Caco-2 (cell line): ENCODE results near the gene VSX2. TPM values are rescaled to one million over a fixed set of nuclear protein-coding genes. Genes with fewer than 3 reads are reported as not detected.

Experiments used
- Bru-seq: library from RNA; stranded (reverse); fragments of 400-500 nt; gene quantifications from one replicate; lab custom pipeline; 2021; lab: Mats Ljungman, UMichigan
- BruChase-seq, 2 experiments: library from RNA; stranded (reverse); fragments of 400-500 nt; gene quantifications; one replicate each; lab custom pipeline; 2021; lab: Mats Ljungman, UMichigan
- BruUV-seq: library from RNA; stranded (reverse); fragments of 400-500 nt; replicated peaks from 2 replicates; lab custom pipeline; 2021; lab: Mats Ljungman, UMichigan
- CTCF ChIA-PET: fragments of 300-600 bp; sonication (Branson Sonifier 250); formaldehyde crosslinking; loops from one replicate; lab custom pipeline; 2022; ENCODE audit warnings: antibody characterized with exemption; lab: Charles Lee
- POLR2A ChIA-PET: fragments of 300-600 bp; sonication (Branson Sonifier 250); formaldehyde crosslinking; loops from one replicate; lab custom pipeline; 2022; ENCODE audit warnings: antibody characterized with exemption; lab: Charles Lee
- DNase-seq, 2 experiments: peaks; one replicate each; pipeline versions ENCODE4 v3.0.0 to v3.0.0-alpha.2; 2020 to 2022
- H3K27me3 ChIP-seq: replicated peaks from 2 replicates; pipeline ENCODE4 v1.6.0; 2011; ENCODE audit warnings: low read length; ENCODE audit not compliant: control insufficient read depth, insufficient read depth
- H3K36me3 ChIP-seq: 2 replicates; pipeline ENCODE4 v1.5.1; 2011; ENCODE audit warnings: low read length; ENCODE audit not compliant: control insufficient read depth, insufficient read depth
- H3K4me1 ChIP-seq: fragments of 250-450 bp; sonication (Bioruptor Pico); 2 replicates; pipeline ENCODE4 v1.5.1; 2020; ENCODE audit warnings: mild to moderate bottlenecking
- H3K4me3 ChIP-seq: 2 replicates; pipeline ENCODE4 v1.5.1; 2011; ENCODE audit warnings: low read depth, mild to moderate bottlenecking, control low read depth, low read length
- H3K9me3 ChIP-seq: fragments of 250-450 bp; sonication (Bioruptor Pico); 2 replicates; pipeline ENCODE4 v1.5.1; 2020; ENCODE audit warnings: mild to moderate bottlenecking, moderate library complexity
- H3K27ac Mint-ChIP-seq: one replicate; pipeline ENCODE4 v1.8.0; 2022; ENCODE audit warnings: mixed read lengths; ENCODE audit not compliant: unreplicated experiment
- H3K27me3 Mint-ChIP-seq: one replicate; pipeline ENCODE4 v1.8.0; 2022; ENCODE audit warnings: mixed read lengths; ENCODE audit not compliant: insufficient read depth, unreplicated experiment
- H3K36me3 Mint-ChIP-seq: one replicate; pipeline ENCODE4 v1.8.0; 2022; ENCODE audit warnings: mild to moderate bottlenecking, mixed read lengths; ENCODE audit not compliant: insufficient read depth, unreplicated experiment
- H3K4me1 Mint-ChIP-seq: one replicate; pipeline ENCODE4 v1.8.0; 2022; ENCODE audit warnings: low read depth, mixed read lengths; ENCODE audit not compliant: unreplicated experiment
- H3K4me3 Mint-ChIP-seq: one replicate; pipeline ENCODE4 v1.8.0; 2022; ENCODE audit warnings: mild to moderate bottlenecking, moderate library complexity, mixed read lengths; ENCODE audit not compliant: unreplicated experiment
- H3K9me3 Mint-ChIP-seq: one replicate; pipeline ENCODE4 v1.8.0; 2022; ENCODE audit warnings: mixed read lengths; ENCODE audit not compliant: unreplicated experiment
- intact Hi-C: fragments of 100-400 bp; cut with micrococcal nuclease; formaldehyde crosslinking; loops from one replicate; pipeline ENCODE4 v1.10.0; 2022; ENCODE audit not compliant: unreplicated experiment
- long read RNA-seq: library from polyadenylated mRNA; stranded (forward); transcript quantifications from one replicate; pipeline ENCODE4 v2.0.0, GENCODE V29; 2022
- total RNA-seq: library from RNA; stranded (reverse); gene quantifications from 2 replicates; pipeline ENCODE4 v1.2.3, GENCODE V29; 2022
- TF ChIP-seq, protein P1 (sequence below), 2 experiments: fragments of 200-600 bp in 1 of 2; IDR thresholded peaks; 1 replicate in 1 of 2; 2 replicates in 1 of 2; pipeline versions ENCODE4 v1.5.1 to v1.8.0; 2011 to 2022; ENCODE audit warnings: antibody characterized with exemption in 1 of 2, control low read depth in 1 of 2, inconsistent platforms in 1 of 2, low read depth in 1 of 2, low read length in 1 of 2, mild to moderate bottlenecking in 1 of 2, moderate library complexity in 1 of 2; ENCODE audit not compliant: insufficient read depth in 1 of 2, severe bottlenecking in 1 of 2, unreplicated experiment in 1 of 2

The VSX2 gene
- total RNA-seq: not detected in 2 replicates
- Bru-seq, nascent RNA: not detected
- BruChase-seq, experiment 1, labeled RNA remaining after a 2-hour chase: not detected
- percentile 4 among the genes with signal in this experiment for BruChase-seq, experiment 2, labeled RNA remaining after a 6-hour chase
- long read RNA-seq: 0 reads

DNA sequence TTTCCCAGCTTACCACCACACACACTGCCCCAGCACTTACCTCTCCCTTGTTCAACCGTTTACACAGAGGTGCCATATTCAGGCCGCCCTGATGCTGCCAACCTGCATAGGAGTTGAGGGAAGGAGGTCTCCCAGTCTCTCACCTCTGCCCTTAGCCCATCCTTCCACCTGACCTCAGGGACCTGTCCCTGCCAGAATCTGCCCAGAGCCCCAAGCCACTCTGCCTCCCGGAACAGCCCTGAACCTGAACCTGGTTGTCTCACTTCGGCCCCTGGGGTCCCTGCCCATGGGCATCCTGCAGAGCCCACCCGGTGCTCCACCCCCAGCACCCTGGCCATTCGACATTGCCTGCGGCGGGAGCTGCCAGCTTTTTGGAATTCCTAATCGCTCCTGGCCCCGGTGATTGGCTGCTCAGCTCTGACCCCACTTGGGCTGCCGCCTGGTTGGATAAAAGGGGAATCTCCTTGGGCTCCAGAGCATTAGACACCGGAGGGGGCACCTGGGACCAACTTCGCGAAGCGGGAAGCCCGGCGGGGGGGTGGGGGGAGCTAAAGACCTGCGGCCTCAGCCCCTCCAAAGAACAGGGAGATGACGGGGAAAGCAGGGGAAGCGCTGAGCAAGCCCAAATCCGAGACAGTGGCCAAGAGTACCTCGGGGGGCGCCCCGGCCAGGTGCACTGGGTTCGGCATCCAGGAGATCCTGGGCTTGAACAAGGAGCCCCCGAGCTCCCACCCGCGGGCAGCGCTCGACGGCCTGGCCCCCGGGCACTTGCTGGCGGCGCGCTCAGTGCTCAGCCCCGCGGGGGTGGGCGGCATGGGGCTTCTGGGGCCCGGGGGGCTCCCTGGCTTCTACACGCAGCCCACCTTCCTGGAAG lies at the start of gene VSX2:
Gene VSX2, plus strand, starts transcription at position 476 of the 874 bp plus-strand sequence. Its CDS starts 113 bp downstream, at position 589.
- no peak within 1 kb of the TSS for H3K4me3 Mint-ChIP-seq
- TF ChIP-seq, protein P1, sequence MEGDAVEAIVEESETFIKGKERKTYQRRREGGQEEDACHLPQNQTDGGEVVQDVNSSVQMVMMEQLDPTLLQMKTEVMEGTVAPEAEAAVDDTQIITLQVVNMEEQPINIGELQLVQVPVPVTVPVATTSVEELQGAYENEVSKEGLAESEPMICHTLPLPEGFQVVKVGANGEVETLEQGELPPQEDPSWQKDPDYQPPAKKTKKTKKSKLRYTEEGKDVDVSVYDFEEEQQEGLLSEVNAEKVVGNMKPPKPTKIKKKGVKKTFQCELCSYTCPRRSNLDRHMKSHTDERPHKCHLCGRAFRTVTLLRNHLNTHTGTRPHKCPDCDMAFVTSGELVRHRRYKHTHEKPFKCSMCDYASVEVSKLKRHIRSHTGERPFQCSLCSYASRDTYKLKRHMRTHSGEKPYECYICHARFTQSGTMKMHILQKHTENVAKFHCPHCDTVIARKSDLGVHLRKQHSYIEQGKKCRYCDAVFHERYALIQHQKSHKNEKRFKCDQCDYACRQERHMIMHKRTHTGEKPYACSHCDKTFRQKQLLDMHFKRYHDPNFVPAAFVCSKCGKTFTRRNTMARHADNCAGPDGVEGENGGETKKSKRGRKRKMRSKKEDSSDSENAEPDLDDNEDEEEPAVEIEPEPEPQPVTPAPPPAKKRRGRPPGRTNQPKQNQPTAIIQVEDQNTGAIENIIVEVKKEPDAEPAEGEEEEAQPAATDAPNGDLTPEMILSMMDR (IDR thresholded peaks at IDR 0.05; ENCODE audit: insufficient read depth in 1 of 2, low read depth in 1 of 2, low read length in 1 of 2, severe bottlenecking in 1 of 2, unreplicated experiment in 1 of 2): no peak
- POLR2A ChIA-PET: no interaction called here

DNA sequence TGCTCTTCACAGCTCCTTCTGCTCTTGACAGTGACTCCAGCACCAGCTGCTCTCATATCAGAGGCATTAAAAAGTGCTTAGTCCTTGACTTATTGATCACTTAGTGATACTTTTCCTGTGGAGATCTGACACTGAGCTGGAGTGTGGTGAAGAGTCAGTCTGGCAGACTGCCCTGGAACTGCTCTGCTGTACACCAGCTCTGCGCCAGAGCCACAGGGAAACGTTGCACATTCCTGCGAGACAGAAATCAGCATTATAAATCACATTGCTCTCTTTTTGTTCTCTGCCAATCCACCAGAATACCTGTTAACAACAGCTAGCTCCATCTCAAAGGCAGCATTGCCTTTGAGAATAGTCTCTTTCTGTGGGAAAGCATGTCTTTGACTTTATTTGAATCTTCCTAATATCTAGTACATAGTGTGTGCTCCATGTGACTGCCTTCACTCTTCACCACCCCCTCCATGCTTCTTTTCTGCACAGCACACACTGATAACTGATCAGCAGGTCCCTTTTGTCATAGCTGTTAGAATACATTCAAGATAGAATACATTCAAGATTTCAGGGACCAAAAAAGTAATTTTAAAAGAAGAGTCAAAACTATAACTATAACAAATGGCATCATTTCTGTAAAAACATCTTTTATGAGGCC lies 48.2 kb upstream of the VSX2 start:
- Mint-ChIP-seq H3K27ac (no peak overlapping the region), H3K4me1 (no peaks in the 10 kb centered on the region), H3K9me3 (no peaks in the 10 kb centered on the region), H3K36me3 (no peaks in the 10 kb centered on the region), H3K4me3 (no peak overlapping the region), H3K27me3 (no peaks in the 10 kb centered on the region)
- Histone ChIP-seq H3K9me3 (no peaks in the 10 kb centered on the region), H3K4me1 (no peaks in the 10 kb centered on the region), H3K27me3 (no peaks in the 10 kb centered on the region), H3K36me3 (no peaks in the 10 kb centered on the region), H3K4me3 (no peak overlapping the region)
- ChIA-PET POLR2A (no interaction called here), CTCF (no interaction called here)
- intact Hi-C loops: no loop called here
- DNase-seq: no peak
- no TSS peak for BruUV-seq
- TF ChIP-seq, protein P1 (IDR thresholded peaks at IDR 0.05; ENCODE audit: insufficient read depth in 1 of 2, low read depth in 1 of 2, low read length in 1 of 2, severe bottlenecking in 1 of 2, unreplicated experiment in 1 of 2): no peak

More for the DNA sequence above, at the start of gene VSX2:
- CTCF ChIA-PET: no interaction called here
- no peaks in the 10 kb centered on the region; the same call in 1 of the 2 replicates for H3K27me3 ChIP-seq
- H3K9me3 ChIP-seq: no peaks in the 10 kb centered on the region
- H3K4me1 ChIP-seq: no peaks in the 10 kb centered on the region
- Mint-ChIP-seq H3K9me3 (no peaks in the 10 kb centered on the region), H3K4me1 (no peaks in the 10 kb centered on the region), H3K27me3 (peaks cover 30% of the 10 kb centered on the region), H3K27ac (no peak within 1 kb of the TSS), H3K36me3 (no peaks in the 10 kb centered on the region)
- no peak for DNase-seq
- H3K36me3 ChIP-seq: no peaks in the 10 kb centered on the region
- H3K4me3 ChIP-seq: no peak within 1 kb of the TSS
- intact Hi-C loops: no loop called here
- no TSS peak for BruUV-seq

DNA sequence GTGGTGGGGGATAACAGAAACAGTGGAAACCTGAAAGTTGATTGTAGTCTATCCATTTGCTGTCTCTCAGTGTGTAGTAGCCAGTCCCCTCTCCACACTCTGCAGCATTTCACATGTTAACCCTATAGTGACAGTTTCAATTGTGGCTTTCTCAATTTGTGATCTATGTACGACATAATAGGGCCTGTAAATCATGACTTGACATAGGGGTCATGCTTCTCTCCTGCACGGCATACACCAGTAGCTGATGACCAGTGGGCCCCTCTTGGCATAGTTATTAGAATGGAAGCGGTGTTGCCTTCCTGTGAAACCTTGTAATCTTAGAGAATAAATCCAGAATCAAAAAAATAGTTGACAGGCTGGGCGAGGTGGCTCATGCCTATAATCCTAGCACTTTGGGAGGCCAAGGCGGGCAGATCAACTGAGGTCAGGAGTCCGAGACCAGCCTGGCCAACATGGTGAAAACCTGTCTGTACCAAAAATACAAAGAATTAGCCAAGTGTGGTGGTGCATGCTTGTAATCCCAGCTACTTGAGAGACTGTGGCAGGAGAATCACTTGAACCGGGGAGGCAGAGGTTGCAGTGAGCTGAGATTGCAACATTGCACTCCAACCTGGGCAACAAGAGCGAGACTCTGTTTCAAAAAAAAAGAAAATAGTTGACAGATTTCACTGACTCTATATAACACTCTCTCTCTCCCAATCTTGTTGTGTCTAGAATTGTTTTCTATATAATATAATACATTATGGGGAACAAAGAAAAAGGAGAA lies 44.6 kb upstream of the VSX2 start:
- no peak overlapping the region for H3K4me3 Mint-ChIP-seq
- no peaks in the 10 kb centered on the region for H3K4me1 Mint-ChIP-seq
- H3K36me3 ChIP-seq: no peaks in the 10 kb centered on the region
- no peaks in the 10 kb centered on the region for H3K27me3 ChIP-seq
- H3K27ac Mint-ChIP-seq: no peak overlapping the region
- BruUV-seq: no TSS peak
- H3K4me1 ChIP-seq: no peaks in the 10 kb centered on the region
- ChIA-PET CTCF (no interaction called here), POLR2A (no interaction called here)
- H3K9me3 ChIP-seq: no peaks in the 10 kb centered on the region
- TF ChIP-seq, protein P1 (IDR thresholded peaks at IDR 0.05; ENCODE audit: insufficient read depth in 1 of 2, low read depth in 1 of 2, low read length in 1 of 2, severe bottlenecking in 1 of 2, unreplicated experiment in 1 of 2): no peak
- H3K9me3 Mint-ChIP-seq: no peaks in the 10 kb centered on the region
- H3K4me3 ChIP-seq: no peak overlapping the region
- intact Hi-C loops: no loop called here
- H3K36me3 Mint-ChIP-seq: no peaks in the 10 kb centered on the region
- no peaks in the 10 kb centered on the region for H3K27me3 Mint-ChIP-seq
- no peak for DNase-seq
